SK-N-SH (cell line): ENCODE results near the gene CLEC10A. TPM values are rescaled to one million over a fixed set of nuclear protein-coding genes. Genes with fewer than 3 reads are reported as not detected.

Source experiments
- CTCF ChIA-PET: fragments of 300-600, 350-600 bp; formaldehyde crosslinking; extraction: SDS; loops from one replicate; lab custom pipeline; 2021; lab: Yijun Ruan, JAX
- POLR2A ChIA-PET: fragments of 350-600 bp; sonication (Branson Sonifier 250); formaldehyde crosslinking; extraction: SDS; loops from one replicate; lab custom pipeline; 2020; ENCODE audit warnings: antibody characterized with exemption, inconsistent platforms; lab: Yijun Ruan, JAX
- DNase-seq: peaks from one replicate; pipeline ENCODE4 v3.0.0; 2012
- H2AFZ ChIP-seq: fragments of 200-600 bp; sonication (generic); 2 replicates; pipeline ENCODE4 v1.8.1; 2016; ENCODE audit warnings: antibody characterized with exemption, mild to moderate bottlenecking, low read depth
- H3F3A ChIP-seq: fragments of 200-600 bp; sonication (generic); replicated peaks from 2 replicates; pipeline ENCODE3; 2016; ENCODE audit warnings: antibody characterized with exemption, mild to moderate bottlenecking; ENCODE audit not compliant: insufficient read depth
- H3K27ac ChIP-seq, 2 experiments: fragments of 200-500 bp in 1 of 2; fragments of 200-600 bp in 1 of 2; sonication (Bioruptor generic) in 1 of 2; sonication (generic), shearing (Covaris generic) in 1 of 2; 2 replicates each; pipeline versions ENCODE4 v1.5.1 to v1.6.1; 2014 to 2016; ENCODE audit warnings: low read depth in 2 of 2, inconsistent platforms in 1 of 2, low read length in 1 of 2, mild to moderate bottlenecking in 1 of 2, mixed read lengths in 1 of 2
- H3K27me3 ChIP-seq: fragments of 200-600 bp; sonication (generic), shearing (Covaris generic); 2 replicates; pipeline ENCODE4 v1.6.1; 2016; ENCODE audit warnings: mixed run types; ENCODE audit not compliant: insufficient read depth
- H3K36me3 ChIP-seq, 2 experiments: fragments of 200-500 bp in 1 of 2; fragments of 200-600 bp in 1 of 2; sonication (Bioruptor generic) in 1 of 2; sonication (generic) in 1 of 2; replicated peaks in 1 of 2; 2 replicates each; pipeline versions ENCODE3 to v1.5.1; 2014 to 2016; ENCODE audit warnings: low read length in 1 of 2, mild to moderate bottlenecking in 1 of 2; ENCODE audit not compliant: insufficient read depth in 2 of 2, control insufficient read depth in 1 of 2
- H3K4me1 ChIP-seq, 2 experiments: fragments of 200-500 bp in 1 of 2; fragments of 200-600 bp in 1 of 2; sonication (Bioruptor generic) in 1 of 2; sonication (generic), shearing (Covaris generic) in 1 of 2; 2 replicates each; pipeline versions ENCODE4 v1.5.1 to v1.6.1; 2014 to 2016; ENCODE audit warnings: low read depth in 1 of 2, low read length in 1 of 2, mixed run types in 1 of 2; ENCODE audit not compliant: insufficient read depth in 2 of 2, control insufficient read depth in 1 of 2
- H3K4me2 ChIP-seq: fragments of 200-600 bp; sonication (generic), shearing (Covaris generic); 2 replicates; pipeline ENCODE4 v1.6.1; 2017; ENCODE audit warnings: mixed run types
- H3K4me3 ChIP-seq, 2 experiments: fragments of 200-500 bp in 1 of 2; fragments of 200-600 bp in 1 of 2; sonication (Bioruptor generic) in 1 of 2; sonication (generic), shearing (Covaris generic) in 1 of 2; 2 replicates each; pipeline versions ENCODE4 v1.5.1 to v1.8.1; 2014 to 2016; ENCODE audit warnings: low read depth in 2 of 2, inconsistent platforms in 1 of 2, low read length in 1 of 2, mild to moderate bottlenecking in 1 of 2, mixed read lengths in 1 of 2, moderate library complexity in 1 of 2
- H3K79me2 ChIP-seq: fragments of 200-600 bp; sonication (generic); 2 replicates; pipeline ENCODE4 v1.8.1; 2017; ENCODE audit warnings: mild to moderate bottlenecking; ENCODE audit not compliant: insufficient read depth
- H3K9ac ChIP-seq: fragments of 200-600 bp; sonication (generic); 2 replicates; pipeline ENCODE4 v1.6.1; 2017; ENCODE audit warnings: mixed run types
- H3K9me2 ChIP-seq: fragments of 200-600 bp; sonication (generic); 2 replicates; pipeline ENCODE4 v1.6.1; 2017; ENCODE audit warnings: mixed run types
- H3K9me3 ChIP-seq: fragments of 200-600 bp; sonication (generic); 2 replicates; pipeline ENCODE4 v1.6.1; 2017; ENCODE audit warnings: mixed run types, mild to moderate bottlenecking, moderate library complexity
- H4K20me1 ChIP-seq: fragments of 200-600 bp; sonication (generic); 2 replicates; pipeline ENCODE4 v1.6.1; 2017; ENCODE audit warnings: mild to moderate bottlenecking, mixed run types; ENCODE audit not compliant: insufficient read depth
- CHD2 ChIP-seq: fragments of 150-350 bp; IDR thresholded peaks from 2 replicates; pipeline ENCODE4 v1.6.1; 2018; ENCODE audit warnings: low read length; ENCODE audit not compliant: partially characterized antibody
- FOSL2 ChIP-seq: IDR thresholded peaks from 2 replicates; pipeline ENCODE4 v1.4.0; 2012; ENCODE audit warnings: low read depth, mild to moderate bottlenecking, moderate library complexity, borderline replicate concordance
- GATA2 ChIP-seq: sonication (generic); formaldehyde crosslinking; IDR thresholded peaks from 2 replicates; pipeline ENCODE4 v1.5.0; 2020; ENCODE audit warnings: mild to moderate bottlenecking, missing genetic modification reagents
- MXI1 ChIP-seq: IDR thresholded peaks from 2 replicates; pipeline ENCODE4 v1.6.1; 2012; ENCODE audit warnings: mild to moderate bottlenecking, low read depth, low read length, improper control_type of control experiment
- RAD21 ChIP-seq: IDR thresholded peaks from 2 replicates; pipeline ENCODE4 v1.6.1; 2012; ENCODE audit warnings: mild to moderate bottlenecking, low read length
- SIN3A ChIP-seq: IDR thresholded peaks from 2 replicates; pipeline ENCODE4 v1.6.1; 2012; ENCODE audit warnings: low read depth, mild to moderate bottlenecking, low read length, moderate library complexity, borderline replicate concordance
- SMC3 ChIP-seq: IDR thresholded peaks from 2 replicates; pipeline ENCODE4 v1.6.1; 2012; ENCODE audit warnings: low read depth, low read length, improper control_type of control experiment
- TAF1 ChIP-seq: IDR thresholded peaks from 2 replicates; pipeline ENCODE4 v1.6.1; 2012; ENCODE audit warnings: low read depth, mild to moderate bottlenecking, low read length, moderate library complexity, borderline replicate concordance
- YY1 ChIP-seq: IDR thresholded peaks from 2 replicates; pipeline ENCODE4 v1.4.0; 2012; ENCODE audit warnings: low read depth, mild to moderate bottlenecking
- WGBS: methylation state at CpG from one replicate; pipeline ENCODE4 v1.1.6; 2017; ENCODE audit warnings: low lambda C conversion rate; 5-methylcytosine and 5-hydroxymethylcytosine counted together
- polyA plus RNA-seq, 3 experiments: library from polyadenylated mRNA; depleted of rRNA; stranded (reverse); fragments of >200 nt; gene quantifications; 2 replicates each; pipeline ENCODE4 v1.2.3, GENCODE V29; 2012
- TF ChIP-seq, protein P1 (sequence below): fragments of 200-600 bp; sonication (generic); IDR thresholded peaks from 2 replicates; pipeline ENCODE4 v1.6.1; 2017; ENCODE audit warnings: antibody characterized with exemption, mild to moderate bottlenecking, moderate library complexity
- TF ChIP-seq, protein P2 (sequence below): IDR thresholded peaks from 2 replicates; pipeline ENCODE4 v1.4.0; 2012; ENCODE audit warnings: low read depth, borderline replicate concordance

CLEC10A gene
- polyA plus RNA-seq, 1 of the 3 experiments (the other 2 are of a cell fraction): not detected

DNA sequence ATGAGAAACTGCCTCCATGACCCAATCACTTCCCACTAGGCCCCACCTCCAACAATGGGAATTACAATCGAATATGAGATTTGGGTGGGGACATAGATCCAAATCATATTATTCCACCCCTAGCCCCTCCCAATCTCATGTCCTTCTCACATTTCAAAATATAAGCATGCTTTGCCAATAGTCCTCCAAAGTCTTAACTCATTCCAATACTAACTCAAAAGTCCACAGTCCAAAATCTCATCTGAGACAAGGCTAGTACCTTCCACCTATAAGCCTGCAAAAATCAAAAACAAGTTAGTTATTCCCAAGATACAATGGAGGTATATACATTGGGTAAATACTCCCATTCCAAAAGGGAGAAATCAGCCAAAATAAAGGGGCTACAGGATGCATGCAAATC lies 12.9 kb downstream of the CLEC10A start:
- 5% methylated on average over 1 of the region's 1 CpG for WGBS
- Histone ChIP-seq H3K4me1 (peaks cover 0 to 9% of the 10 kb centered on the region in 2 experiments; a peak in 1 of 4 replicates), H3K9me2 (no peaks in the 10 kb centered on the region), H3K36me3 (no peaks in the 10 kb centered on the region), H3K9me3 (no peaks in the 10 kb centered on the region), H2AFZ (no peak overlapping the region), H3K4me3 (no peak overlapping the region), H3K27ac (no peak overlapping the region), H3K27me3 (peaks cover 29% of the 10 kb centered on the region), H3K9ac (no peak overlapping the region), H3K79me2 (no peaks in the 10 kb centered on the region), H3F3A (no peaks in the 10 kb centered on the region), H4K20me1 (no peaks in the 10 kb centered on the region), H3K4me2 (no peak overlapping the region)
- ChIA-PET CTCF (interaction anchor here (1.4 to 6.3 kb wide), 2 partner anchors 14 to 21 kb away, joined by 4 to 37 read pairs; no protein-coding TSS in a partner anchor), POLR2A (no interaction called here)
- no peak for DNase-seq
- no peak for TF ChIP-seq RAD21
- no peak for TF ChIP-seq YY1
- TF ChIP-seq MXI1: no peak
- no peak for TF ChIP-seq TAF1
- no peak for TF ChIP-seq SMC3
- TF ChIP-seq, protein P1, sequence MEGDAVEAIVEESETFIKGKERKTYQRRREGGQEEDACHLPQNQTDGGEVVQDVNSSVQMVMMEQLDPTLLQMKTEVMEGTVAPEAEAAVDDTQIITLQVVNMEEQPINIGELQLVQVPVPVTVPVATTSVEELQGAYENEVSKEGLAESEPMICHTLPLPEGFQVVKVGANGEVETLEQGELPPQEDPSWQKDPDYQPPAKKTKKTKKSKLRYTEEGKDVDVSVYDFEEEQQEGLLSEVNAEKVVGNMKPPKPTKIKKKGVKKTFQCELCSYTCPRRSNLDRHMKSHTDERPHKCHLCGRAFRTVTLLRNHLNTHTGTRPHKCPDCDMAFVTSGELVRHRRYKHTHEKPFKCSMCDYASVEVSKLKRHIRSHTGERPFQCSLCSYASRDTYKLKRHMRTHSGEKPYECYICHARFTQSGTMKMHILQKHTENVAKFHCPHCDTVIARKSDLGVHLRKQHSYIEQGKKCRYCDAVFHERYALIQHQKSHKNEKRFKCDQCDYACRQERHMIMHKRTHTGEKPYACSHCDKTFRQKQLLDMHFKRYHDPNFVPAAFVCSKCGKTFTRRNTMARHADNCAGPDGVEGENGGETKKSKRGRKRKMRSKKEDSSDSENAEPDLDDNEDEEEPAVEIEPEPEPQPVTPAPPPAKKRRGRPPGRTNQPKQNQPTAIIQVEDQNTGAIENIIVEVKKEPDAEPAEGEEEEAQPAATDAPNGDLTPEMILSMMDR: no peak
- TF ChIP-seq, protein P2, sequence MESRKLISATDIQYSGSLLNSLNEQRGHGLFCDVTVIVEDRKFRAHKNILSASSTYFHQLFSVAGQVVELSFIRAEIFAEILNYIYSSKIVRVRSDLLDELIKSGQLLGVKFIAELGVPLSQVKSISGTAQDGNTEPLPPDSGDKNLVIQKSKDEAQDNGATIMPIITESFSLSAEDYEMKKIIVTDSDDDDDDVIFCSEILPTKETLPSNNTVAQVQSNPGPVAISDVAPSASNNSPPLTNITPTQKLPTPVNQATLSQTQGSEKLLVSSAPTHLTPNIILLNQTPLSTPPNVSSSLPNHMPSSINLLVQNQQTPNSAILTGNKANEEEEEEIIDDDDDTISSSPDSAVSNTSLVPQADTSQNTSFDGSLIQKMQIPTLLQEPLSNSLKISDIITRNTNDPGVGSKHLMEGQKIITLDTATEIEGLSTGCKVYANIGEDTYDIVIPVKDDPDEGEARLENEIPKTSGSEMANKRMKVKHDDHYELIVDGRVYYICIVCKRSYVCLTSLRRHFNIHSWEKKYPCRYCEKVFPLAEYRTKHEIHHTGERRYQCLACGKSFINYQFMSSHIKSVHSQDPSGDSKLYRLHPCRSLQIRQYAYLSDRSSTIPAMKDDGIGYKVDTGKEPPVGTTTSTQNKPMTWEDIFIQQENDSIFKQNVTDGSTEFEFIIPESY: no peak
- no peak for TF ChIP-seq FOSL2
- TF ChIP-seq SIN3A: no peak
- TF ChIP-seq, all 33 proteins: peak for 0

DNA sequence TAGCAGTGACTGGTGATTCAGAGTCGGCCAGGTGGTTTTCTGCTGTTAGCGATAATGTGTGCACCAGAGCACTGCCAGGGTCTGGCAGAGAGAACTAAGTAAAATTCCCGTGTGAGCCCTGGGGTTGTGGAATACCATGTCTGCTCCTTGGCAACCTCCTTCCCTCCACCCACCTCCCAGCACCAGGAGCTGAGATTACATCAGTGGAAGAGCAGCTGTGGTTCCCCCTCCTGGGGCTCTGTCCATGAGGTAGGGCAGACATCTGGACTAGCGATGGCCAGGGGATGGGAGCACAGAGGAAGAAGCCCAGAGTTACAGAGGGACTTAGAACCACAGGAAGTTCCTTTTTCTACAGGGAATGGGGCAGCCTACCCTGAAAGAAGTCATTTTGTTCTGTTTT lies 15.8 kb downstream of the CLEC10A start:
- Histone ChIP-seq H3K9me3 (no peaks in the 10 kb centered on the region), H3F3A (peaks cover 4% of the 10 kb centered on the region), H3K36me3 (no peaks in the 10 kb centered on the region), H3K27me3 (peaks cover 27% of the 10 kb centered on the region), H3K9ac (no peak overlapping the region), H3K4me1 (peaks cover 0 to 9% of the 10 kb centered on the region in 2 experiments; a peak in 1 of 4 replicates), H3K4me3 (no peak overlapping the region), H3K27ac (no peak overlapping the region), H4K20me1 (no peaks in the 10 kb centered on the region), H3K4me2 (no peak overlapping the region), H2AFZ (no peak overlapping the region), H3K79me2 (no peaks in the 10 kb centered on the region), H3K9me2 (no peaks in the 10 kb centered on the region)
- 14% methylated on average over 4 of the region's 4 CpGs for WGBS
- peak; percentile 59 for DNase-seq
- TF ChIP-seq CHD2 (no peak), GATA2 (CRISPR knock-in tag) (peak; percentile 63; the same call in 1 of the 2 replicates)
- CTCF ChIA-PET: interaction anchor here (2.0 to 6.3 kb wide), 5 partner anchors 11 to 113 kb away, joined by 8 to 37 read pairs (median 15); no protein-coding TSS in a partner anchor
- POLR2A ChIA-PET: interaction anchor here (0.5 kb wide), 1 partner anchor 200 kb away, joined by 4 read pairs; no protein-coding TSS in a partner anchor
